Right ventricle myocardium superior (tissue), 1 donor: ENCODE measurements around the gene ZNF740. TPM values are rescaled to one million over a fixed set of nuclear protein-coding genes. Genes with fewer than 3 reads are reported as not detected.
A peak's percentile ranks its signal among the peaks of the same experiment; 100 is the strongest.

ENCODE experiments used
- ATAC-seq: fragments of 200-7000 bp; cut with Tn5 transposase; one replicate; pipeline ENCODE4 v1.9.1; 2020; ENCODE audit warnings: mild to moderate bottlenecking; ENCODE audit not compliant: poor library complexity
- DNase-seq: peaks from one replicate; pipeline ENCODE4 v3.0.0-alpha.2; 2020
- intact Hi-C: fragments of 100-400 bp; cut with DNase I; formaldehyde crosslinking; loops from one replicate; pipeline ENCODE4 v1.11.2; 2022
- total RNA-seq: library from RNA; stranded (reverse); fragmentation: NEBNext Ultra II Directional; extraction: Animal tissue kit (Norgen Biotek cat#: 25700); gene quantifications from one replicate; pipeline ENCODE4 v1.2.1, GENCODE V29; 2021
- donor health status: DM: no; HTN: yes; CAD: no; lungs with severe emphysema.

ZNF740 gene
- total RNA-seq, 1 donor from 2014 or later, result 29.4 TPM

DNA sequence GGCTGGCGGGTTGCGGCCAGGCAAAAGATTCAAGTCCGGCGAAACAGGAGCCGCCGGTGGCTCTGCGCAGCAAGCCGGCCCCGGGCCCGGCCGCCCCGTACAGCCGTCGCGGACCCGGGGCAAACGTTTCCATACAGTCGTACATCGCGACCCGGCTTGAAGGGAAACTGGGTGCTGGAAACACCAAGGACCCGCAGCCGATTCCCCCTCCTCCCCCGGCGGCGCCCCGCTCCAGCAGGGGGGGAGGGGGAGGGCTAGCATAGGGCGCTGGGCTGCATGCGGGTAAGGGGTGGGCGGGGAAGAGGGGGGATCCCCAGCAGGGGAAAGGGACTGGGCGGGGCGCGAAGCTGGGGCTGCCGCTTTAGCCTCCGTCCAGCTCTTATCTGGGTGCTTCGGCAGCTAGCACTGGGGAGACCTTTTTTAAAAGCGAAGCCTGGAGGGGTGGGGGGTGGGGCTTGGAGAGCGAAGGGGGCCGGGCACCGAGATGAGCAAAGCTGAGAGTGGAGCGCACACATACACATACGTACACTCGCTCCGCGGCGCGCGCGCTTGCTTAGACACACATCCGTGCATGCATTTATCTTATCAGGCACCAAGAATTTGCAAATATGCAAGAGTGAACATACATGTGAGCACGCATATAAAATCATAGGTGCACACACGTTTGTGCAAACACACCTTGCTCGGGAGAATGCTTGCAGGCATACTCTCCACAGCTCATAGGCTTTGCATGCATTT is 39.6 kb downstream of the ZNF740 start:
- peak; percentile 89 for DNase-seq
- intact Hi-C loops, result loop anchor here (5.0 kb wide), 1 partner anchor 32 kb away; a partner anchor contains a TSS
- ATAC-seq, result peak; percentile 42

DNA sequence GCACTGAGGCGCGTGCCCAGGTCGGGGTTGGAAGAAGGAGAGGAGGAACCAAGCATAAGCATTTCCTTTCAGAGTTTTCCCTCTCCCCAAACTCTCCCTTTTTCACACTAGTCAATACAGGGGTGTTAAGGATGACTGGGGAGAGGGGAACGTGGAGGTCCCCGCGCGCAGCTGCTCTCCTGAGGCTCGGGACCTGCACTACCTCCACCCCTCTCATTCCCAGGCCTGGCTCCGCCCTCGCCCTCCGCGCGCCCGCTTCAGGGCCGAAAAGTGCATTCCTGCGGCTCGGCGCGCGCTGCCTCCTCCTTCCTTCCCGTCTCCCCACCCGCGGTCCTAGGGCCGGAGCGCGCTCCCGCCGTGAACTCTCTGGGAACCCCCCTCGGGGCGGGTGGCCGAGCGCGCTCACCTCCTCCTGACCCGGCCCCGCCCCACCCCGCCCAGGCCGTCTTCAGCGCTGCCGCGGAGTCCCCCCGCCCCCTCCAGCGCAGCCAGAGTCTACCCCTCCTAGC is 40.2 kb downstream of the ZNF740 start:
- peak; percentile 89 for ATAC-seq
- peak; percentile 95 for DNase-seq
- intact Hi-C loops, result no loop called here

DNA sequence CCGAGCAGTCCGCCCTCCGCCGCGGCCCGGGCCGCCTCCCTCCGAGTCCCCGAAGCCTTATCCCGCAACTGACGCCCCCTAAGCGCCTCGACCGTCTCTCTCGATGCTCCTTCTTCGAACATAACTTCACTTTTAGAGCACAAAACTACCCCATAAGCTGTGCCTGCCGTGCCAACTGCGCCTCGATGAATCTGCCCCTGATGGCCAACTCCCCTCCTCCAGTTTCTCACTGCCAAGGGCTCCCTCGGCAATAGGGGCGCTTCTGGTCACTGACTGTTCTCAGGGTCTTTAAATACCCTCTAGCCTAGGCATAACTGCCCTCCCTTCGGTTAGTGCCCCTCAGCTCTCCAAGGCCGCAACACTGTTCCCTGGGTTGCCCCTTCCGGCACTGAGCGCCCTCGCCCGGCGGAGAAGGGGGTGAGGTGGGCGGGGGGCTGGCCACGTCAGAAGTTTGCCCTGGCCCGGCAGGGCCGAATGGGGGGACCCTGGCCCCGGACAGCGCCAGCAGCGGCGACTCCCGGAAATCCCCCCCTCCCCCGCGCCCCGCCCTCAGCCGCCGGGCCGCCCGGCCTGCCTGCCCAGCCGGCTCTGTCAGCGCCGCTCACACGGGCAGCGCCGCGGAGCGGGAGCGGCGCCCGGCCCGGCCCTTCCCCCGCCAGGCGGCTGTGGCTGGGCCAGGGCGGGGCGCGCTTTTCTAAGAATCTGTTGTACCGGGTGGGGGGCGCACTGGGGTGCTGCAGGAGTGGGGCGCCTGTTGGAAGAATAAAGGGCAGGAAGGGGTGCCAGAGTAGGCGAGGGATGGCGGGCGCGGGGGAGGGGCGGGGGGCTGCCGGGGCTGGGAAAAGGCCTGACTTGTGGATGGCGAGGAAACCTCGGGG is 40.9 kb downstream of the ZNF740 start:
- peak; percentile 64 for ATAC-seq
- intact Hi-C loops, result no loop called here
- DNase-seq, result peak; percentile 82

DNA sequence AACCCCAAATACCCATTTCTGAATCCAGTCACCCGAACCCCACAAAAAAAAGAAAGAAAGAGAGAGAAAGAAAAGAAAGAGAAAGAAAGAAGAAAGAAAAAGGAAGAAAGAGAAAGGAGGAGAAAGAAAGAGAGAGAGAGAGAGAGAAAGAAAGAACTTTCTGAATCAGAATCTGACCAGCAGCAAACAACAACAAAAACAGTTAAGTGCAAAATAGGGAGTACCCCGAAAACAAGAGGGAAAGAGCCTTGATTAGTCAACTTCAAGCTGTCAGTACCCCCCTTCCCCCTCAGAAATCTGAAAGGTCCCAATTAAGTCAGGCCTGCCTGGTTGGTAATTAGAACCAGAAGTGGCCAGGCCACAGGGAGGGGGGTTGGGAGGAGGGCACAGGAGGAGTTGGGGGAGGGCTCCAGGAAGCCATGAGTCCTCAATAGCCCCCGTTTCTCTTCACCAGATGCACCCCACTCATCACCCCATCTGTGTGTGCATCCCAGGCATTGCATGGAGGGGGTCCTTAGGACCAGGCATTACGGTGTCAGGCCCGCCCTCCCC is 41.7 kb downstream of the ZNF740 start:
- ATAC-seq (no peak), DNase-seq (peak; percentile 12)
- intact Hi-C loops, result no loop called here

DNA sequence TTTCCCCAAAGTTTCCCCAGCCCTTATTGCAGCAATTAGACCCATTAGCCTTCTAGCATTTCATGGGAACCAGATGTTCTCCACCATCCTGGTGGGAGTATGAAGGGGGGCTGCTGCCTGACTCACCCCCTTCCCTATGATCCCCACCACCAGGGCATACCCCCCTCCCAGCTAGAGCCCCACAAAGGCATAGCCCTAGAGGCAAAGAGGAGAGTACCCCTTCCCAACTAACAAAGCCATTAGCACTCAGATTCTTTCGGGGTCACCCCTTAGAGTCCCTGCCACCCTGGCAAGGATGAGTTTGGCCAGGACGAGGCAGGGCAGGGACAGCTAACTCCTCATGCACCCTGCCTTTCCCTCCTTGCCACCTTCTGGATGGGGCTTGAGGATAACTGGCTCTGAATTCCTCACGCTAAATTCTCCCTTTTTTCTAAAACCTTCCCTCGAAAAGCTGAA is 42.3 kb downstream of the ZNF740 start:
- ATAC-seq, result no peak
- DNase-seq, result peak; percentile 22
- intact Hi-C loops, result no loop called here

DNA sequence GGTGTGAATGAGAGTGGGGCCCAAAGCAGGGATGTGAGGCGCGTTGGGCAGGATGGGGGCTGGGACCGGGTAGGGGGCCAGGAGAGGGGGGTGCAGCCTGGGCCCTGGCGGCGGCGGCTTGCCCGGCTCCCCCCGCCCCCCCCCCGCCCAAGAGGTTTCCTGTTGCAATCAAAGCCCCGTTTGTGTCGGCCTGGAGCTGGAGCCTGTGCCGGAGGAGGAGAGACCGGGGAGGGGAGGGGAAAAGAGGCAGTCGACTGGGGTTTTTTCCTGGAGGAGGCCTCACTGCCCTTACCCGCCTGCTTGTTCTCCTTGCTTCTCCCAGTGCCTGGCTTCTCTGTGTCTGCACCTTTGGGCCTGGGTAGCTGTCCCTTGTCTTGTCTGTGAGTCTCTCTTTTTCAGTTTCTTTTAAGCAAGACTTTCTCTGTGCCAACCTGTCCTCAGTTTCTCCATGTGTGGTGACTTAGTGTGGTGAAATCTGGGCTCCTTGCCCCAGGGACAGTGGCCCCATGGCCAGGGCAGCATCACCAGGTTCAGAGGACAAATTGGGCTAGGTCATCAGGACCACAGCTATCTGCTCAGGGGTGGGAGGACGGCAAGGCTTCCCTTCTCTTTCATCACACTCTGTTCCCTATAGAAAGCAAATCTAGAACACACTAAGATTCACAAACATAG is 43.0 kb downstream of the ZNF740 start:
- ATAC-seq, result no peak
- intact Hi-C loops, result no loop called here
- DNase-seq, result peak; percentile 61

DNA sequence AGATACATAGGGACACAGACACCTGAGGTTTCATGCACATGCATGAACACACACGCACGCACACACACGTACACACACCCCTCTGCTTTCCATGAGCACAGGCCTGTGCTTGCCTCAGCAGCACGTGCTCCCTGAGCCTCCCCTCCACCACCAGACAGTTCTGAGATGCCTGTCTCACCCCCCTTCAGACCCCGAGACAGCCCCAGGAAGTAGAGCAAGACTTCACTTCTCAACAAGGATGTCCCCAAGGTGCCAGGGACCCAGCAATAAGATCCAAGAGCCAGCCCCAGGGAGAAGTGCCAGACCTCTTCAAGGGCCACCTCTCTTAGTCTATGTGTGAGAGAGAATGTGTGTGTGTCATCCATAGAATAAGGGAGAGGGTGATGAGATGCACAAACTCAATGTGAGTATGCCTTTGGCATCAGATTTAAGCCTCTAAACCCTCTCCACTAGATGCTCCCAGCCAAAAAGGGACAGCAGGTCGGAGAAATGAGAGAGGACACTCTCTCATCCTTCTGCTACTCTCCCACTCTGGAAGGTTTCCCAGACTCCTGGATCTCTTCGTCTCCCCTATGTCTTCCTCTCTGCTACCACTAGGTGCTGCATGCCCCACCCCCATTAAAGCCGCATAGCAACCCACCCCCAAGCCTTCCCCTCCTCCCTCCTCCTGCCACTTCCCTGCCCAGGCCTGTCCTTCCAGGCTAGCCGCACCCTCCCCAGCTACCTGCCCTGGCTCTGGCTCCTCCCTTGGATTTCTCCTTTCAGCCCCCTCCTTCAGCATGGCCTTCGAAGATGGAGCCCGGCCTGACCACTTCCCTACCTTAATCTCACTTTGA is 43.8 kb downstream of the ZNF740 start:
- DNase-seq, result peak; percentile 29
- intact Hi-C loops, result no loop called here
- no peak for ATAC-seq

DNA sequence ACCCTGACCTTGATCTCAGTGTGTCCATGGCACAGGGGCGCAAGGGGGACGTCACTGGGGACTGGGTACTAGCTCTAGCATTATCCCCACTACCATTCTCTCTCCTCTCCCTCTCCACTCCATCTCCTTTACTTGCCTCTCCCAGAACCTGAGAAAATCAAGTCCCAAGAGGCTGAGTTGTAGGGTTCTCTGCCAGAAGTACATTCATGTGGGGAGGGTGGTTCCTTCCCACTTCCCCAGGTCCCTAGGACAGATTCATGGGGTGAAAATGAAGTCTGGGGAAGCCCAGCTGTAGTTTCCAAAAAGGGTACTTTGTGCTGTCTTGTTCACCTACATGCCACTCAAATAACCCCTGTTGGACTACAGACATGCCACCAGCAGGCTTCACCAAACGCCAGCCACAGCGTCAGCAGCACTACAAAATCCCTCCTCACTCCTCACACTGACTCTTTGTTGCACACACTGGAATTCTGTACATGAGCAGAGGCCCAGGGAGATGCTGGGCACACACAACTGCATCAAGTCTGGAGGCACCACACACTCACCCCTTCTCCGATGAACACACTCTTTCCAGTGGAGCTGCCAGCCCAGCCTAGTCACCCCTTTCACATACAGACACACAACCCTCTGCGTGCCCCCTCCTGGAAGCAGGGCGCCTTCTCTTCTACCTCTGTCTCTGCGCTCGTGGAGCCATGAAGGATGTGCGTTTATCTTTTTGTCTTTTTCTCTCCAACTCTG is 44.5 kb downstream of the ZNF740 start:
- DNase-seq, result peak; percentile 11
- no peak for ATAC-seq

DNA sequence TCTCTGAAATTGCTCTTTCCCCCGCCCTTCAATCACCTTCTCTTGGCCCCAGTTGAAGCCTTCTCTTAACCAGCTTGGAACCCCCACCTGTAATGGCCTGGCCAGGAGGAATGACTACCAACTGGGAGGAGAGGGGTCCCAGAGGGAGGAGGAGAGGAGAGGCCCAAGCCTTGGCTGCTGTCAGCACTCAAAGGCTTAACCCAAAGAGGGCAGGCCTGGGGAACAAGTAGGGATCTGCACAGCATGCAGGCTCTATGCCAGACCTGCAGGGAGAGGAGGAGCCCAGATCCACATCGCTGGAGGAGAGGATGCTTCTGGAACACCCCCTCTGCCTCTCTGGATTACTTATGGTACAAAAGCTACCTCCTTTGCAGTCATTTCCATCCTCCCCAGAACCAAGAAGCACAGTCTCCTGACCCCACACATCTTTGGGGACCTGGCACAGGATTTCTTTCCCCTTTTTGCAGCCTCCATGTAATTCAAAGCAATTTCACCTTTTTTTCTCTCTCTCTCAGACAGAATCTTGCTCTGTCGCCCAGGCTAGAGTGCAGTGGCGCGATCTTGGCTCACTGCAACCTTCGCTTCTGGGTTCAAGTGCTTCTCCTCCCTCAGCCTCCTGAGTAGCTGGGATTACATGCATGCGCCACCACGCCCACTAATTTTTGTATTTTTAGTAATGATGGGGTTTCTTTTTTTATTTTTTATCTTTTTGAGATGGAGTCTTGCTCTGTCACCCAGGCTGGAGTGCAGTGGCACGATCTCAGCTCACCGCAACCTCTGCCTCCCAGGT is 45.3 kb downstream of the ZNF740 start:
- intact Hi-C loops, result no loop called here
- ATAC-seq (no peak), DNase-seq (peak; percentile 19)

More for the DNA sequence above, 44.5 kb downstream of the ZNF740 start:
- intact Hi-C loops, result no loop called here

DNA sequence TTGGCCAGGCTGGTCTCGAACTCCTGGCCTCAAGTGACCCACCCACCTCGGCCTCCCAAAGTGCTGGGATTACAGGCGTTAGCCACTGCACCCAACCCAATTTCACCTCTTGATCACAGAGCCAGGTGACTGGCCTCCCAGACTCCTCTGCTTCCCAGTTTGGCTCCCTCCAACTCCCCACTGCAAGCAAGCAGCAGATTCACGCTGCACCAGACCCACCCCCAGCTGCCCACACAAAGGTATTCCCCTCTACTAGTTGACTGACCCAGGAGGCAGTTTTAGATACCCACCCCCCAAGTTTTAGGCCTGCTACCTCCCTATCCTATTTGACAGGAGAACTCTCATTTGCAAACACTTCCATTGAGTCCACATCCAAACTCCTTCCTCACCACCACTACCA is 46.3 kb downstream of the ZNF740 start:
- DNase-seq, result peak; percentile 8

DNA sequence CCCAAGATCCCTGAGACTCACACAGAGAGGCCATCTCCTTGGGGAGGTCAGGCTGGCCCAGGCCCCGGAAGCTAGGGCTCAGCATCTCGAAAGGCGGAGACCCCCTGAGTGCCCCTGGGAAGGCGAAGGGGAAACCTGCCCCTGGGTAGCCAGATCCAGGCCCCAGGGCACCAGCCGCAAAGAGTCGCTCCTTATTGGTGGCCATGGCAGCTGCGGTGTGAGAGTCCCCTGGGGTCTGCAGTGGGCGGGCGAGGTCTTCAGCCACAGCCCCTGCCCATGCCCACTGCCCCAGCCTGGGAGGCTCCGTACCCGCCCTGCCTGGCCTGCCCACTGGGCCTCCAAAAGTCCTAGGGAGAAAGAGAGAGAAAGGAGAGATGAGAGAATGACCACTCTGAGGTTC is 46.8 kb downstream of the ZNF740 start:
- DNase-seq (peak; percentile 32), ATAC-seq (no peak)
- intact Hi-C loops, result no loop called here

More for the DNA sequence above, 46.3 kb downstream of the ZNF740 start:
- no peak for ATAC-seq
- intact Hi-C loops, result no loop called here

DNA sequence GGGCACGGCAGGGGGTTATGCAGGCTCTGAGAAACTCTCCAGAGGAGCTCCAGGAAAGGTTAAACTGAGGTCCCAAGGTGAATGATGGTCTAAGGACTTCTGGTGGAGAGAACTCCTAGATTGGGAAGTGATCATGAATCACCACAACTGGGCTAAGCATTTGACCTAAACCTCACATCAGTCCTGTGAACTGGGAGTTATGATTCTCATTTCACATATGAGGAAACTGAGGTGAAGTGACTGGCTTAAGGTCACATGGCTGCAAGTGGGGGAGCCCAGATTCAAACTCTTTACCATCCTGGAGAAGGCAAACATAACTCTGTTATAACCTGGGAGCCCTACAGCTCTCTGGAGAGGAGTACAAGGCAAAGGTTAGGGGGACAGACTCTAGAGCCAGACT is 47.3 kb downstream of the ZNF740 start:
- intact Hi-C loops, result no loop called here
- no peak for DNase-seq
- no peak for ATAC-seq

DNA sequence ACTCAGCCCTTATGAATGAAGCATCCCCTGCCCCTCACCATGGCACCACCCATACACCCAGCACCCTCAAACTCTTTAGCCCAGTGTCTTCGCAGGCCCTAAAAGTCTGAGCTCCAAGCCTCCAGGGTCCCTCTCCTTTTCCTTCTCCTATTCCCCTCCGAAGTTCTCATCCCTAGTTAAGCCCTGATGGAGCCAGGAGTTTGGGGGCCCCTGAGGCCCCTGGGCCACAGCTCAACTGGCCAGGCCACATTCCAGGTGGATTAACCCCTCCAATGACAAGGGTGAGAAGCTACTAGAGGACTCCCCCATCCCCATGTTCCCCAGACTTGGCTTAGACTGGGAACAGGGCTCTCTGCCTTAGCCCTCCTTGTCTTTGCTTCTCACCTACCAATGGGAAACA is 48.9 kb downstream of the ZNF740 start:
- intact Hi-C loops, result no loop called here
- peak; percentile 1 for DNase-seq
- ATAC-seq, result no peak

DNA sequence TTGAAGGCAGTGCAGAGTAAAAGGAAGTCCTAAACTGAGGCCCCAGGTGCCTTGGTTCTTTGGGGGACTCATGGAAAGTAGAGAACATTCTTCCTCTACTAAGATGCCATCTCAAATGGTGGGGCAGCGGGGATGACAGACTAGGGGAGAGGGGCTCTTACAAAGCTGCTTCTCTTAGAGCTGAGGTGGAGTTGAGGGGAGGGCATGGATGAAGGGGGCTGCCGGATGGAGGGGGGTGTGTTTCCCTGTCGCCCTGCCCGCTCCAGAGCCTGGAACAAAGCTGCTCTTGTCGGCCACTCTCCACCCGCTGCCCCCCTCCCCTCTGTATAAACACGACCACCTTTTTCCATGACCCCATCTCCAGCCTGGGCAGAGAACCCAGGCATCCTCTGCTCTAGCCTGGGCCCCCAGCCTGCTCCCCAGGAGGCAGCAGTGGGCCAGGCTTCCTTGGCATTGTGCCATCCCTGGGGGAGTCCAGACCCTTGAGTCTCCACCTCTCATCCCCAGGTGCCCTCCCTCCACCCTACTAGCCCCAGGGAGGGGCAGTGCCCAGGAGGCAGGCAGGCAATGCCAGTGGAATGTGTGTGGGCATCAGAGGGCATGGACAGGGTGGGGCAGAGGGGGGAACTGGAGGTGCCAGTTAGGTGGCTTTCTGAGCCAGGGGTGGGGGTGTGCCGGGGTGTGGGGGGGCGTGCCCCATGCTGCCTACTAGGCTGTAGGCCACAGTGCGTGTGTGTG is 49.8 kb downstream of the ZNF740 start:
- intact Hi-C loops, result no loop called here
- ATAC-seq (no peak), DNase-seq (peak; percentile 32)

DNA sequence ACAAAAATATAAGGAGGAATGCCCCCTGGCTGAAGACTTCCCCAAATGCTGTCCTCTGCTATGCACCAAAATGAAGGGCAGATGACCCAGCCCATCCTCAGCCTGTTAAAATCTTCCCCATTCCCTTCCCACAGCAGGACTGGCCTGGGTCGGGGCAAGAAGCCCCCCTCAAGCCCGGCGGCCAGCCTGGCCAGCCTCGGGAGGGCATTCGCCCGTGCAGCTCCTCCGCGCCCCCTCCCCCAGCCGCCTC is 51.1 kb downstream of the ZNF740 start:
- DNase-seq (peak; percentile 46), ATAC-seq (no peak)
- intact Hi-C loops, result no loop called here
